HAP-1 (cell line): ENCODE measurements around the gene GPR6.
A peak's percentile ranks its signal among the peaks of the same experiment; 100 is the strongest.

Experiments
- DNase-seq, 2 experiments: peaks; one replicate each; pipeline ENCODE4 v3.0.0-alpha.2; 2016 to 2020; ENCODE audit warnings: low spot score in 2 of 2
- H3K27me3 ChIP-seq: fragments of 250-450 bp; sonication (Bioruptor Pico); 2 replicates; pipeline ENCODE4 v1.5.1; 2020; ENCODE audit warnings: low read depth, mild to moderate bottlenecking, moderate library complexity
- H3K36me3 ChIP-seq: fragments of 250-450 bp; sonication (Bioruptor Pico); replicated peaks from 2 replicates; pipeline ENCODE4 v1.5.1; 2020; ENCODE audit warnings: mild to moderate bottlenecking
- H3K4me1 ChIP-seq: fragments of 250-450 bp; sonication (Bioruptor Pico); 2 replicates; pipeline ENCODE4 v1.5.1; 2020; ENCODE audit warnings: mild to moderate bottlenecking
- H3K4me3 ChIP-seq: fragments of 250-450 bp; sonication (Bioruptor Pico); 2 replicates; pipeline ENCODE4 v1.5.1; 2020; ENCODE audit warnings: mild to moderate bottlenecking, moderate library complexity
- H3K9me3 ChIP-seq: fragments of 250-450 bp; sonication (Bioruptor Pico); 2 replicates; pipeline ENCODE4 v1.5.1; 2020; ENCODE audit warnings: mild to moderate bottlenecking, moderate library complexity
- in situ Hi-C: fragments of 300-500 bp; cut with MboI; formaldehyde crosslinking; loops from 3 replicates; pipeline ENCODE4 v1.14.3; 2020; ENCODE audit warnings: low sequenced_read_pairs, inconsistent platforms, mixed read lengths

The GPR6 gene

DNA sequence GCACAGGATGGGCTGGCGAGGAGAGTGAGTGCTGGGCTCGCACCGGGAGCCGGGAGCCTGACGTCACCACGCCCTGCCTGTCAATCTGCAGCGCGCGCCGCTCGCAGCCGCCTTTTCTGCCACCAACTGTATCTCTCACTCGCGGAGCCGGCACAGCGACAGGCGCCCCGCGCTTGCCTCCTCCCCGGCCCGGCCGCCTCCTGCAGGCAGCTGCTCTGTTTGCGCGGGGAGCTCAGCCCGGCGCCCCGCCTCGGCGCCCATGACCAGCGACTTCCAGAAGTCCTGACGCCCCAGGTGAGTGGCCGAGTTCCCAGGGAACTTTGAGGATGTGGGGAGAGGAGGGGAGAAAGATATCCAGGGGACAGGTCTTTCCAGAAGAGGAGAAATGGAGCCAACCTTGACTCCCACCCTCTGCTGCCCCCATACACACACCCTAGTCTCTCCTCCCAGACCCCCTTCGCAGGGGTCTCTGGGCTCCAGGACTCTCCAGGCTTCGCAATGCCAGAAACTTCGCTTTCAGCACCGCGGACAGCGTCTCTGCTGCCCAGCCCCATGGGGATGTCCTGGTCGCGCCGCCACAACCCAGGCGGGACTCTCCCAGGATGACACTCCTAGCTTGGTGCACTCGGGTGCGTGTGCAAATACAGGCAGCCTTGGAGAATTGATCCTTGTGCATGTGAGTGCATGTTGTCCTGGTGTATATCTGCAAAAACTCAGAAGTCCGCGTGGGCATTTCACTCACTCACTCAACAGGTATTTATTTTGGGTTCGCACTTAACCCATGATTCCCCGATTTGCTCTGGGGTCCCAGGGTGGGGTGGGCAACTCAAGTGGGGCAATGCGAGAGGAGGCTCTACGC, at the start of gene GPR6:
Gene GPR6 (plus strand): TSS at position 138 of the 859 bp plus-strand sequence. CDS start 802 bp downstream, outside the sequence.
- Histone ChIP-seq H3K36me3 (no peaks in the 10 kb centered on the region), H3K27me3 (no peaks in the 10 kb centered on the region), H3K9me3 (no peaks in the 10 kb centered on the region), H3K4me3 (no peak within 1 kb of the TSS), H3K4me1 (no peaks in the 10 kb centered on the region)
- in situ Hi-C loops: no loop called here
- peak; percentile 22 to 85 for DNase-seq

DNA sequence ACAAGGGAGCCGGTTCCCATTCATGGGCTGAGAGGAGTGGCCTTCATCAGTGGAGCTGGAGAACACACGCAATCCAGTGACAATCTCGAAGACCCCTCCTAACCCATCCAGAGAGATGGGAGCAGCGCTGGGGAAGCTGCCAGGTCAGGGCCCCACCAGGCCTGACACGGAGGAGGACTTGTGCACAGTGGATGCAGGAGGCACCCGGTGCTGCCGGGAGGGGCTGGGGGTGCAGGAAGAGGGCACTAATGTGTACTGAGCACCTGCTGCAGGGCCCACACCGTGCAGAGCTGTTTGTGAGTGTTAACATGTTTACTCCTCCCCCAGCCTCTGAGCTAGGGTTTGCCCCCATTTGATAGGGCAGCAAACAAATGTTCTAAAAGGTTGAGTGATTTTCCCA, 43.8 kb upstream of the GPR6 start:
- Histone ChIP-seq H3K36me3 (no peaks in the 10 kb centered on the region), H3K4me1 (no peaks in the 10 kb centered on the region), H3K27me3 (no peaks in the 10 kb centered on the region), H3K4me3 (no peak overlapping the region), H3K9me3 (no peaks in the 10 kb centered on the region)
- in situ Hi-C loops: no loop called here
- DNase-seq: no peak

DNA sequence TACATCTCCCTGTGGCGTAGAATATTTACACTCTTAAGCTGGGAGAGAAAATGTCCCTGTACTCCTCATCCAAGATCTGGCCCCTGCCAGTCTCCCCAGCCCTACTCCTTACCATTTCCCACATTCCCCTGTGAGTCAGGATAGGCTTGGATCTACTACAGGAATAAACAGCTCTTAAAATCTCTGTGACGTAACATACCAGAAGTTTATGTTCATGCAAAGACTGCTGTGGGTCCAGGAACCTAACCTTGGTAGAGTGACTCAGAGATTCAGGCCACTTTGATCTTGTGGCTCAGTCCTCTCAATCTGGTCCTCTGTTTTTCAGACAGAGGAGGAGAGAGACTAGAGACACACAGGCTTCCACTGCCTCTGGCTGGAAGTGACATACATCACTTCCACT, 38.5 kb upstream of the GPR6 start:
- in situ Hi-C loops: no loop called here
- DNase-seq: no peak

DNA sequence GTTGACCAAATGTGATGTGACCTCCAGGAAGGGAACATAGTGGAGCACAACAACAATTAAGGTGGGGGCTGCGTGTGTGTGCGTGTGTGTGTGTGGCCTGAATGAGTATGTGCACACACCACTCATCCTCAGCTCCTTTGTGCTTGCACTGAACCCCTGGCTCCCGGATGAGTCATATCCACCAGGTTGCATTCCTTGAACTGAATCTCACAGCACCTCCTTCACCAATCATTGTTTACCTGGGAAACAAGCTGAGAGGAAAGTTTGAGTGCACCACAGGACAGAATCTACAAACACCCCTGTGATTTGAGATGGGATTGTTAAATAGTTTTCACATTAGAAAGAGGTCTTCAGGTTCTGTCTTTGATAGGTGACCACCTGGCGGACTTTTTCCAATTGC, 33.7 kb upstream of the GPR6 start:
- H3K4me1 ChIP-seq: no peaks in the 10 kb centered on the region

More for the DNA sequence above, 38.5 kb upstream of the GPR6 start:
- Histone ChIP-seq H3K4me1 (no peaks in the 10 kb centered on the region), H3K4me3 (no peak overlapping the region), H3K36me3 (no peaks in the 10 kb centered on the region), H3K27me3 (peaks cover 6% of the 10 kb centered on the region; the same call in 1 of the 2 replicates), H3K9me3 (no peaks in the 10 kb centered on the region)

GRCh38 chr6:109945091-109945490, 33.0 kb upstream of the GPR6 start:
- in situ Hi-C loops: no loop called here
- Histone ChIP-seq H3K4me1 (no peaks in the 10 kb centered on the region), H3K27me3 (peaks cover 6% of the 10 kb centered on the region; the same call in 1 of the 2 replicates), H3K36me3 (no peaks in the 10 kb centered on the region), H3K4me3 (no peak overlapping the region), H3K9me3 (no peaks in the 10 kb centered on the region)
- DNase-seq: no peak

More for the DNA sequence above, 33.7 kb upstream of the GPR6 start:
- Histone ChIP-seq H3K36me3 (no peaks in the 10 kb centered on the region), H3K27me3 (peaks cover 6% of the 10 kb centered on the region; the same call in 1 of the 2 replicates), H3K4me3 (no peak overlapping the region), H3K9me3 (no peaks in the 10 kb centered on the region)
- in situ Hi-C loops: no loop called here
- no peak for DNase-seq

- H3K4me3 ChIP-seq: no peak overlapping the region
- H3K4me1 ChIP-seq: no peaks in the 10 kb centered on the region
- in situ Hi-C loops: no loop called here
- no peak for DNase-seq
- H3K36me3 ChIP-seq: no peaks in the 10 kb centered on the region
- peaks cover 6% of the 10 kb centered on the region; the same call in 1 of the 2 replicates for H3K27me3 ChIP-seq
- H3K9me3 ChIP-seq: no peaks in the 10 kb centered on the region
These were observed 31.1 kb upstream of the GPR6 start for GRCh38 chr6:109946979-109947378.

DNA sequence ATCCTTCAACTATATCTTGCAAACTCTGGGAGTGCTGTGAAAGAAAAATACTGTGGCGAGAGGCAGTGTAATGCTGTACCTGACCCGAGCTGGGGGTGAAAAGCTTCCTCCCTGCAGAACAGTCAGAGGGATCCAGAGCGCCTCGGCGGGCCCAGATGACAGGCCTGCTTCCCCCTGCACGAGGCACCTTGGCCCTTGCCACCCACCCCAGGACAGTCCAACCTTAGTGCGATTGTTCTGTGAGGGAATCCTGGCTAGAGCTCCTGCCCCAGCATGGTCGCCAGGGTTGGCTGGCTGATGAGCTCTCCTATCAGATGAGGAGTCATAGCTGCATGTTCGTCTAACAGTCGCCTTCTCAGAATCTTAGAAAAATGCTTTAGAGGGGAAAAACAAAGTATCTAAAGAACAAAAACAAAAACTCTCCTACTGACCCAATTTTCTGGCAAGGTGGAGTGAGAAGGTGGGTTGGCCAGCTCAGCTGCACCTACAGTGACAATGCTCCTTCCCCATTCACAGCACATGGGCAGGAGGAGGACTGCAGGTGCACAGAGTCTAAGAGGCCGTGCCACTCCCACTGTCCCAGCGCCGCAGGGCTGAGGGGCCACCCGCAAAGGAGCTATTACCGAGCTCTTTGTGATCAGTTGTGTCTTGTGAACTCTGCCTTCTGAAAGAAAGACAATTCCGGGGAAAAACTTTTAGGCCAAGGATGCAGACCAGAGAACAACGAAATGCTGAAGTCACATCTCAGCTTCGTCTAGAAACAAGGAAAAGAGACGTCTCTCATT, 28.6 kb upstream of the GPR6 start:
- Histone ChIP-seq H3K36me3 (no peaks in the 10 kb centered on the region), H3K4me3 (no peak overlapping the region), H3K27me3 (no peaks in the 10 kb centered on the region), H3K4me1 (no peaks in the 10 kb centered on the region), H3K9me3 (no peaks in the 10 kb centered on the region)
- in situ Hi-C loops: no loop called here
- no peak for DNase-seq

GRCh38 chr6:109955491-109955890, 22.6 kb upstream of the GPR6 start:
- Histone ChIP-seq H3K9me3 (no peaks in the 10 kb centered on the region), H3K4me1 (no peaks in the 10 kb centered on the region), H3K4me3 (no peak overlapping the region), H3K36me3 (no peaks in the 10 kb centered on the region), H3K27me3 (no peaks in the 10 kb centered on the region)
- no peak for DNase-seq
- in situ Hi-C loops: no loop called here

DNA sequence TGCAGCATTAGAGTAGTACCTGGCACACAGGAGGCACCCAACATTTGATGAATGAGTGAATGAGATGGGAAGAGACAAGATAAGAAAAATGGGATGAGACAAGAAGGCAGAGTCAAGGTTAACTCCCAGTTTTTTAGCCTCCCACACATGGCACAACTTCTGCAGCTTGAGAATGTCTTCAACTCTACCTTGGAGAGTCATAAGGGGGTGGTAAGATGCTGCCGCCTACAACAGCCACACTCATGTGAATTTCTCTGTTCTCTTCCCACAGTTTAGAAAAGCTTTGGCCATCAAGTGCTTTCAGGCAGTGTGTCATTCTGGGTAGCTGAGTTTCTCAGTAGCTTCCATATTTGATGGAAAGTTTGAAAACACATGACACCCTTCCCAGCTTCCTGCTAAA, 19.5 kb upstream of the GPR6 start:
- H3K36me3 ChIP-seq: no peaks in the 10 kb centered on the region
- in situ Hi-C loops: no loop called here
- H3K27me3 ChIP-seq: no peaks in the 10 kb centered on the region
- no peak overlapping the region for H3K4me3 ChIP-seq
- H3K4me1 ChIP-seq: no peaks in the 10 kb centered on the region
- H3K9me3 ChIP-seq: no peaks in the 10 kb centered on the region
- DNase-seq: no peak

DNA sequence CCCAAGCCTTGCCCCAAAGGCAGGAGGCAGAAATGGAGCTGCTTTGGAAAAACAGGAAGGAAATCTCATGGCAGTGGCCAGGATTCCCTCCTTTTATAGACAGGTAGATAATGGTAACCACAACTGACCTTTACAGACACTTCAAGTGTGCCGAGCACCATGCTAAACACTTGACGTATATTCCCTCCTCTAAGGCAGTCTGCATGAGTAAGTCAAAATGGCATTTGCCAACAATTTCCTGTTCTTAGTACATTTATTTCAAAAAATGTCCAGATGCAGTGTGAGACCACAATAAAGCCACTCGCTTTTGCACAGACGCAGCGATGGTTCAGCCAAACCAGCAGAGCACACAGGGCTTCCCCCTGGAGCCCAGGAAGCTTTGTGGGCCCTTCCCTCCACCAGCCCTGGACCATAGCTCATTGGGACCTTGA, 16.5 kb upstream of the GPR6 start:
- Histone ChIP-seq H3K27me3 (no peaks in the 10 kb centered on the region), H3K36me3 (no peaks in the 10 kb centered on the region), H3K4me3 (no peak overlapping the region), H3K9me3 (no peaks in the 10 kb centered on the region), H3K4me1 (no peaks in the 10 kb centered on the region)
- in situ Hi-C loops: no loop called here
- no peak for DNase-seq

DNA sequence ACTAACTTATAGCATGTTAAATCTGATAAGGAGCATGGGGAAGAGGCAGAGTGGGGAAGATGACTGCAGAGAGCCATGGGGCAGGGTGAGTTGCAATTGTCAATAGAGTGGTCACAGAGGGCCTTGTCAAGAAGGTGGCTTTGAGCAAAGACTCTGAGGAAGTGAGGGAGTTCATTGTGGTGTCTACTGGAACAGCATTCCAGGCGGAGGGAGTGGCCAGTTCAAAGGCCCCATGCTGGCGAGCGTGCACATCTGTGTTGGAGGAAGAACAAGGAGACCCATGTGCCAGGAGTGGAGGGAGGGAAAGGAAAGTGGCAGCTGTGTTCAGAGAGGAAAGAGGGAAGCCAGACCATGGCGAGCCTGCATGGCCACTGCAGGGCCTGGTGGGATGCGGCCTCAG, 15.8 kb upstream of the GPR6 start:
- Histone ChIP-seq H3K9me3 (no peaks in the 10 kb centered on the region), H3K4me3 (no peak overlapping the region), H3K36me3 (no peaks in the 10 kb centered on the region), H3K27me3 (no peaks in the 10 kb centered on the region; the same call in 1 of the 2 replicates), H3K4me1 (no peaks in the 10 kb centered on the region)
- DNase-seq: no peak
- in situ Hi-C loops: no loop called here

DNA sequence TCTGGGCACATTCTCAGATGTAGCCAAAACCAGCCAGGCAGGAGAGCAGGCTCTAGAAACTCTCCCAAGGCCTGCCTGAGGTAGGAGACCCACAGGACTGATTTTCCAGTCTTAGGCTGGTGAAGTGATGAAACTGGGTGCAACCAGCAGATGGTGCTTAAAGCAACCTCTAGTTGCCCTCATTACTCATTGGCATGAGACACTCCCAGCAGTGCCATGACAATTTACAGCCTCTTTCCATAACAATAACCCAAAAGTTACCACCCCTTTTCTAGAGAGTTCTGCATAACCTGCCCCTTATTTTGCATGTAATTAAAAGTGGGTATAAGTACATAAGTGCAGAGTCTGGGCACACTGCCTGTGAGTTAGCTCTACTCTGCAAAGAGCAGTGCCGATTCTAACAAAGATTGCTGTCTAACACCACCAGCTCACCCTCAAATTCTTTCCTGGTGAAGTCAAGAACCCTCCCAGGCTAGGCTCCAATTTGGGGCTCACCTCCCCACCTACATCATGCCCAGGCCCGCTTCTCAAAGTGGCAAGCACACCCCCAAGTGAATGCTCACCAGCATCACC, 14.4 kb upstream of the GPR6 start:
- H3K4me3 ChIP-seq: no peak overlapping the region
- peaks cover 4% of the 10 kb centered on the region for H3K27me3 ChIP-seq
- in situ Hi-C loops: no loop called here
- H3K36me3 ChIP-seq: no peaks in the 10 kb centered on the region
- no peak for DNase-seq
- no peaks in the 10 kb centered on the region for H3K4me1 ChIP-seq
- H3K9me3 ChIP-seq: no peaks in the 10 kb centered on the region

DNA sequence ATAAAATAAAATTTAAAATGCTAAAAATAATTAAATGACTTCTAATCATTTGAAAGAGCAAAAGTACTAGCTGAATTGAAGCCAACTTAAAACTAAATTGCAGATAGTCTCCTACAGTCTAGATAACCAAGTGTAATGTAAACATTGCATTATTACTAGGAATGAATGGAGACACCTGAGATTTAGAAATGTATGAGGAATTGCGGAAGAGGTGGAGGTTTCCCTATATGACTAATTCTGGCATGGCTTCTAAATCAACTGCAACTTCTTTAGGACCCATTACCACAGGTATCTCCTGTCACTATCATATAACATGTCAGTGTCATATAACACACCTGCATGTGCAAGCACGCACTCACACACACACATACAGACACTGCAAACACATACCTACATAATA, 13.2 kb upstream of the GPR6 start:
- no peaks in the 10 kb centered on the region for H3K36me3 ChIP-seq
- in situ Hi-C loops: no loop called here
- peaks cover 4% of the 10 kb centered on the region for H3K27me3 ChIP-seq
- H3K9me3 ChIP-seq: no peaks in the 10 kb centered on the region
- no peaks in the 10 kb centered on the region for H3K4me1 ChIP-seq
- DNase-seq: no peak
- H3K4me3 ChIP-seq: no peak overlapping the region

DNA sequence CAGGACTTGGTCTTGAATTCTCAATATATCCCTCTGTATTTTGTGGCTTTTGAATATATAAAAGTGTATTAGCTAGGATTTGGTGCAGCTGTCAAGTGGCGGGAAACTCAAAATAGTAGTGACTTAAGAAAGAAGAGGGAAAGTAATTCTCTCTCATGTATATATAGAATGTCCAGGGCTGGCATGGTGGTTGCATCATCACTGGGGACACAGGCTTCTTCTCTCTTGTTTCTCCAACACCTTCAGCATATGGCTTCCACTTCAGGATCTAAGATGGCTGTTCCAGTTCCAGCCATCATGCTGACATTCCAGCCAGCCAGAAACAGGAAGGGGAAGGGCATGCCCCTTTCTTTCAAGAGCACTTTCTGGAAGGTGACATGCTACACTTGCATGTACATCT, 11.8 kb upstream of the GPR6 start:
- Histone ChIP-seq H3K9me3 (no peaks in the 10 kb centered on the region), H3K36me3 (no peaks in the 10 kb centered on the region), H3K4me3 (no peak overlapping the region), H3K4me1 (no peaks in the 10 kb centered on the region), H3K27me3 (peaks cover 8% of the 10 kb centered on the region)
- in situ Hi-C loops: no loop called here
- no peak for DNase-seq
